AG09319 (cell line): Measurements from ENCODE around the gene IKZF1.

Experiments used
- DNase-seq: peaks from one replicate; pipeline ENCODE4 v3.0.0-alpha.2; 2010; ENCODE audit warnings: low read depth; ENCODE audit errors: extremely low read depth
- CTCF ChIP-seq: IDR thresholded peaks from 2 replicates; pipeline ENCODE4 v1.5.1; 2011; ENCODE audit warnings: low read depth, mild to moderate bottlenecking, inconsistent platforms, low read length, moderate library complexity

The IKZF1 gene

GRCh38 chr7:50397320-50397970, 92.9 kb downstream of the IKZF1 start:
- TF ChIP-seq CTCF = no peak
- no peak for DNase-seq

GRCh38 chr7:50397971-50398324, 93.4 kb downstream of the IKZF1 start:
- TF ChIP-seq CTCF = no peak
- no peak for DNase-seq

GRCh38 chr7:50399206-50399605, 94.7 kb downstream of the IKZF1 start:
- DNase-seq = no peak
- no peak for TF ChIP-seq CTCF

- DNase-seq = no peak
- TF ChIP-seq CTCF = no peak
These were observed 95.1 kb downstream of the IKZF1 start for GRCh38 chr7:50399635-50400034.

- DNase-seq = no peak
- no peak for TF ChIP-seq CTCF
These were observed 95.6 kb downstream of the IKZF1 start for GRCh38 chr7:50400114-50400513.

GRCh38 chr7:50404392-50404791, 99.9 kb downstream of the IKZF1 start:
- TF ChIP-seq CTCF = no peak
- DNase-seq = no peak

- TF ChIP-seq CTCF = no peak
- DNase-seq = no peak
These were observed 100.7 kb downstream of the IKZF1 start for GRCh38 chr7:50405221-50405620.
